GM10266 (cell line): ENCODE data around the gene HTR2C.
"Not testable (repeated sequence)": the region's sequence is repeated elsewhere in the genome, so short reads cannot be mapped to it uniquely, and the experiment has no call there.

ENCODE experiments used
- DNase-seq: peaks from one replicate; pipeline ENCODE4 v3.0.0; 2012; ENCODE audit errors: extremely low spot score
- CTCF ChIP-seq: IDR thresholded peaks from 2 replicates; pipeline ENCODE4 v1.5.1; 2012; ENCODE audit warnings: mild to moderate bottlenecking, low read depth; ENCODE audit not compliant: control insufficient read depth, insufficient read depth; ENCODE audit errors: missing control alignments

HTR2C gene

GRCh38 chrX:114905251-114905650 lies 321.4 kb downstream of the HTR2C start:
- DNase-seq, result no peak
- TF ChIP-seq CTCF, result no peak

GRCh38 chrX:114906984-114907510 lies 323.2 kb downstream of the HTR2C start:
- TF ChIP-seq CTCF, result no peak
- no peak for DNase-seq

- no peak for DNase-seq
- no peak for TF ChIP-seq CTCF
Measured at GRCh38 chrX:114924423-114924822, 340.5 kb downstream of the HTR2C start.

- TF ChIP-seq CTCF, result no peak
- no peak for DNase-seq
Measured at GRCh38 chrX:114924856-114925255, 341.0 kb downstream of the HTR2C start.

DNA sequence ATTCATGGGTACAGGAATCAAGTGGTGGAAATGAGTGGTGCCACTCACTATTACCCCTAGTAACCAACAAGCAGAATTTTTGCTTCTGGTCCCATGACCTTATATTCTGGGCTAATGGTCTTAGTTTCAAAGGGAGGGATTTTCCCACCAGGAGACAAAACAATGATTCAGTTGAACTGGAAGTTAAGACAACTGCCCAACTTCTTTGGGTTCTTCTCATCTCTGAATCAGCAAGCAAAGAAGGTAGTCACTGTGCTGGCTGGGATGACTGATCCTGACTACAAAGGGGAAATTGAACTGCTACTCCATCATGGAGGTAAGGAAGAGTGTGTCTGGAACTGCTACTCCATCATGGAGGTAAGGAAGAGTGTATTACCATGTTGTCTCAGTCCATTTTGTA lies 346.3 kb downstream of the HTR2C start:
- no peak for TF ChIP-seq CTCF
- no peak for DNase-seq

DNA sequence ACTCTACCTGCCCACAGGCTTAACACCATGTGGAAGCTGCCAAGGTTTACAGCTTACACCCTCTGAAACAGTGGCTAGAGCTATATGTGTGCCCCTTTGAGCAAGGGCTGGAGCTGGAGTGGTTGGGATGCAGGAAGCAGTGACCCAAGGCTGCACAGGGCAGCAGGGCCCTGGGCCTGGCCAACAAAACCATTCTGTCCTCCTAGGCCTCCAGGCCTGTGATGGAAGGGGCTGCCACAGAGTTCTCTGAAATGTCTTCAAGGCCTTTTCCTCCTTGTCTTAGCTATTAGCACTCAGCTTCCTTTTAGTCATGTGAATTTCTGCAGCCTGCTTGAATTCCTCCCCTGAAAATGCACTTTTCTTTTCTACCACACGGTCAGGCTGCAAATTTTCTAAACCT lies 348.7 kb downstream of the HTR2C start:
- DNase-seq, result no peak
- no peak for TF ChIP-seq CTCF

GRCh38 chrX:114933291-114933690 lies 349.4 kb downstream of the HTR2C start:
- not testable (repeated sequence) for DNase-seq

GRCh38 chrX:114937090-114937489 lies 353.2 kb downstream of the HTR2C start:
- not testable (repeated sequence) for DNase-seq
